HG03378 (cell line): ENCODE measurements around the gene CHD2.
"Not testable (repeated sequence)": the region's sequence is repeated elsewhere in the genome, so short reads cannot be mapped to it uniquely, and the experiment has no call there.

Experiments used
- ATAC-seq: cut with Tn5 transposase; IDR thresholded peaks from one replicate; pipeline ENCODE4 v1.9.1; 2021; ENCODE audit warnings: mild to moderate bottlenecking, moderate library complexity; ENCODE audit not compliant: unreplicated experiment

Gene CHD2

GRCh38 chr15:93031557-93032384, 131.6 kb downstream of the CHD2 start:
- ATAC-seq = not testable (repeated sequence)

- not testable (repeated sequence) for ATAC-seq
Observed at GRCh38 chr15:93032515-93033206, 132.5 kb downstream of the CHD2 start.

- ATAC-seq = no peak
Observed at GRCh38 chr15:93033434-93034045, 133.4 kb downstream of the CHD2 start.

- no peak for ATAC-seq
Observed at GRCh38 chr15:93034512-93034911, 134.4 kb downstream of the CHD2 start.

- ATAC-seq = peak; percentile 30
Observed at GRCh38 chr15:93035092-93035915, 135.2 kb downstream of the CHD2 start.

- ATAC-seq = peak; percentile 85
Observed at GRCh38 chr15:93035953-93036810, 136.1 kb downstream of the CHD2 start.

GRCh38 chr15:93036951-93037819, 137.1 kb downstream of the CHD2 start:
- ATAC-seq = no peak

- ATAC-seq = no peak
Observed at GRCh38 chr15:93037820-93038705, 137.9 kb downstream of the CHD2 start.

- ATAC-seq = not testable (repeated sequence)
Observed at GRCh38 chr15:93039562-93040287, 139.6 kb downstream of the CHD2 start.

GRCh38 chr15:93040288-93041158, 140.4 kb downstream of the CHD2 start:
- no peak for ATAC-seq

- ATAC-seq = no peak
Observed at GRCh38 chr15:93041159-93041547, 141.0 kb downstream of the CHD2 start.

- ATAC-seq = no peak
Observed at GRCh38 chr15:93042211-93042610, 142.1 kb downstream of the CHD2 start.

GRCh38 chr15:93042691-93043378, 142.7 kb downstream of the CHD2 start:
- no peak for ATAC-seq

- no peak for ATAC-seq
Observed at GRCh38 chr15:93043621-93044300, 143.6 kb downstream of the CHD2 start.
